Effector CD8-positive, alpha-beta T cell (primary cell): Measurements from ENCODE around the gene SLFN12L.

Experiments
- DNase-seq: peaks from one replicate; lab custom pipeline; 2025; lab: John Stamatoyannopoulos, UW

SLFN12L gene

DNA sequence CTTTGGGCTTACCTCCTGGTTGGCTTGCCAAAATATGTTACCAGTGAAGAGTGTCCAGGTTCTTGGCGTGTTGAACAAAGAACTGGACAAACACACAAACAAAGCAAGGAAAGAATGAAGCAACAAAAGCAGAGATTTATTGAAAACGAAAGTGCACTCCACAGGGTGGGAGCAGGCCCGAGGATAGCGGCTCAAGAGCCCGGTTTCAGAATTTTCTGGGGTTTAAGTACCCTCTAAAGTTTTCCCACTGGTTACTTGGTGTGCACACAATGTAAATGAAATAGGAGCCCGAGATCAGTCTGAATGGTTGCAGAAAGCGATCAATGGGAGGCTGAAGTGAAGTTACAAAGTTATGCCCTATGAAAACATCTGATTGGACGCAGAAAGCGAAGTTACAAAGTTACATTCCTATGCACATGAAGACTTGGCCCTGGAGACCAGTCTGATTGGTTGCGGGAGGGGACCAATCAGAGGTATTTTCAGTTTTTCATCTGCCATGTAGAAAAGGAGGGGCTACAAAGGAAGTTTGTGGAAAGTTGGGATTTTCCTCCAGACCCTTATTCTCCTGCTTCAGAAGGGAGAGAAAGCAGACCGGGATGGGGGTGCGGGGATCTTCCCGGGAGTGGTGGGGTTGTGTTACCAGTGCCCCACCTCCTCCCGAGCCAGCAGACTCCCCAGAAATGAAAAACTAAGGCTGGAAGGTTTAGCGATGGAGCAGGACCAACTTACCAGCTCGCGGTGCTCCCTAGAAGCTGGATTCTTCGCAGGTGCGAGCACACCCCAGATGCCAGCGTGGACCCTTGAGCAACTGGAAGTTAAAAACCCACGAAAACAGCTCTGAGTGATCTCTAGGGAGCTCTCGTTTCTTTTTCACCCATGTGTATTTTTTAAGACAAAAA lies 105.1 kb downstream of the SLFN12L start, which contains the start of gene SLFN12:
Gene SLFN12, minus strand, starts transcription at position 325 of the 899 bp plus-strand sequence. CDS start 9,472 bp downstream, outside the sequence.
- peak; percentile 41 for DNase-seq

DNA sequence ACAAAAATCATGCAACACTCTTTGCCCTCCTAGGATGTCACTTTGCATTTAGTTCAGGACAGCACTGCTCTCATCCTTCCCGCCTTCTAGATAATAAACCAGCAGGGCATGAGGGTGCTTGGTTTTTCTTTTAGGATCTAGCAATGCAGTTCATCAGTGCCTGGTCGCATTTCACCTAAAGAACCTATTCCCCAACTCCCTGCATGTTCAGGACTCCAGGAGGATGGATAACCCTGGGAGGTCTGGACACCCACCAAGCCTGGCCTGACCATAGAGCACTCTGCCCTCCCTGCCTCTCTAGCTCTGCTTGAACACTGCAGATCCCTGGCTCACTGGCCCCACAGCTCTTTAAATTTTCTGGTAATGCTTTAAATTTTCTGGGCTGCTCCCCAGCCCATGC lies 107.8 kb downstream of the SLFN12L start:
- DNase-seq: no peak

DNA sequence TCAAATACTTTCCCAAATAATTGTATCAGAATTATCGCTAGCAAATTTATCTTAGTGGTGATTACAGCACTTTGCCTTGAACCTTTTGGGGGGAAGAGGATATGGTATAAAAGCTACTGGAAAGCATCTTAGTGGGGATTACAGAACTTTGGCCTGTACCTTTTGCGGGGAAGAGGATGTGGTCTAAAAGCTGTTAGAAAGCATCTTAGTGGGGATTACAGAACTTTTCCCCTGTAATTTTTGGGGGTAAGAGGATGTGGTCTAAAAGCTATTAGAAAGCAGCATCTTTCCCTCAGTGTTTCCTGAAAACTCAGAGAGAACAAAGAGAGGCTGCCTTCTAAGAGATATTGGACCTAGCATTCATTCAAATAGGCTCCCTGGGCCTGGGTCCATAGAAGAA lies 109.2 kb downstream of the SLFN12L start:
- DNase-seq: no peak

DNA sequence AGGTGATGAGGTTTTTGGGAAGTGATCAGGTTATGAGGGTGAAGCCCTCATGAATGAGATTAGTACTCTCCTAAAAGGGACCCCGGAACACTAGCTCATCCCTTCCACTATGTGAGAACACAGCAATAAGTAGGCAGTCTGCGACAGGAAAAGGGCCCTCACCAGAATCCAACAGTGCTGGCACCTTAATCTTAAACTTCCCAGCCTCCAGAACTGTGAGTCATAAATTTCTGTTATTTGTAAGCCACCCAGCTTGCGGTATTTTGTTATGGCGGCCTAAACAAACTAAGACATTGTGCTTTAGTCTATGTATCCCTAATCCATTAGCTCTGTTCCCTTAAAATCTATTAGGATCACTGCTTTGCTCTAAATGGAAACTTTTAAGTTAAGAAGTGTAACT lies 113.7 kb downstream of the SLFN12L start:
- DNase-seq: no peak
